Stimulated activated CD4-positive, alpha-beta T cell treated with anti-CD3 and anti-CD28 coated beads, TNF-alpha, amount 100 ng/mL, for 1 hour (primary cell): Measurements from ENCODE around the gene PTBP2.
"Not testable (repeated sequence)": the region's sequence is repeated elsewhere in the genome, so short reads cannot be mapped to it uniquely, and the experiment has no call there.

ENCODE experiments used
- DNase-seq, 3 donors: peaks; one replicate each; pipeline ENCODE4 v3.0.0-alpha.2; 2020; ENCODE audit warnings: low read depth in 3 of 3, low spot score in 1 of 3

The PTBP2 gene

DNA sequence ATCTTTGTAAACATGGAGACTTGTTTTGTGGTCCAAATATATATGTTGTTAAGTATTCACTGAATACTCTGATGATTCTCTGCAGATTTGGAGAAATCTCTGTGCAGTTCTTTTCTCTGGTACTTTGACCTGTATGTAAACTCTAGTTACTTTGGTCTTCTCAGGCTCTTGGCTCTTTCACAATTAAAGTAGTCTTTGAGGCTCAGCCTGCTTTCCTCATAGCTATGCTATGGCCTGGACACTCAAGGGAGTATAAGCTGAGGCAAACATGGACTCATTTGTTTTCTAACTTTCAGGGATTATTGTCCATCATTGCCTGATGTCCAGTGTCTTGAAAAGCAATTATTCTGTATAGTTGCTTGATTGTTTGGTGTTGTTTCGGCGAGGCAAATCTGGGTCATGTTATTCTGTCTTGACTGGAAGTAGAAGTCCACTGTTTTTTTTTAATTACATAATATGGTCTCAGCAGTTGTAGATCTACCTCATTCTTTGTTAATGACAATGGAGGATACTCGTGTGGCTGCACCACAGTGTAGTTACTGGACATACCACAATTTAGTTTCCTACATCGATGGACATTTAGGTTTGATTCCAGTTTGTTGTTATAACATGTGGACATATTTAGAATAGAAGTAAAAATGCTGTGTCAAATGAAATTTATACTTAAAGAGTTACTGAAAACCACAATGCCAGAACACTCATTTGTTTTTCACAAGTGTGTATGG, 9.2 kb downstream of the PTBP2 start:
- no peak for DNase-seq

GRCh38 chr1:96741335-96741734, 19.8 kb downstream of the PTBP2 start:
- DNase-seq = no peak

- DNase-seq = no peak
Measured at GRCh38 chr1:96746440-96747420, 25.1 kb downstream of the PTBP2 start.

DNA sequence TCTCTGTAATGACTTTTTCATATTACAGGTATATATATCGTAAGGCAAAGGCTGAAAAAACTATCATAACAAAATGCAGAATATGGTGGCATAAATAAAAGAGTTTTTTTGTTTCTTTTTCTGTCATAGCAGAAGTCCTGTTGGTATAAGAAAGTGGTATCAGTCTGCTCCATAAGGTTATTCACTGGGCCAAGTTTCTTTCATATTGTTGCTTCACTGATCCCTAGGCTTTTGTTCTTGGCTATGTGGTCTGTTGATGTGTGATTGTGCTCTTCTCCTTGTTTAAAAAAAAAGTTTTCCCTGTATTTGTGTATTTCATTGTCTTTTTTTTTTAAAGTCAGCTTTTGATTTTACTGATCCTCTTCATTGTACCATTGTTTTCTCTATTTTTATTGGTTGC, 26.0 kb downstream of the PTBP2 start:
- no peak for DNase-seq

- no peak for DNase-seq
Measured at GRCh38 chr1:96748078-96748477, 26.5 kb downstream of the PTBP2 start.

- DNase-seq = no peak
Measured at GRCh38 chr1:96749618-96750017, 28.0 kb downstream of the PTBP2 start.

DNA sequence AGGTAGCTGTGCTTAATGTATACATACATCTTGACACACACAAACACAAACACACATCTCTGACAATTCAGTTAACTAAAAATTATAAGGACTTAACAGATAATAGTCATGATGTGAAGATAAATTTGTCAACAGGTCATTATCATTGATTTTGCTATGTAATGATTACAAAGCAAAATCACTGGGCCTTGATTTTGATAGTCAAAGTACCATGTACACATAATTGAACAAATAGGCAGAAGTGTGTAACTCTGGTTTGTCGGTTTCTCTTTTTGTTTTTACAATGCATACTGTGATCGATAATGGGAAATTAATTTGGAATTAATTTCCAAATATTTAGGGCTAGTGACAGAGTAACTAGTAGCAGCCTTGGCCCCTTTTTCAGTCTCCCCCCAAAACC, 30.8 kb downstream of the PTBP2 start:
- no peak for DNase-seq

DNA sequence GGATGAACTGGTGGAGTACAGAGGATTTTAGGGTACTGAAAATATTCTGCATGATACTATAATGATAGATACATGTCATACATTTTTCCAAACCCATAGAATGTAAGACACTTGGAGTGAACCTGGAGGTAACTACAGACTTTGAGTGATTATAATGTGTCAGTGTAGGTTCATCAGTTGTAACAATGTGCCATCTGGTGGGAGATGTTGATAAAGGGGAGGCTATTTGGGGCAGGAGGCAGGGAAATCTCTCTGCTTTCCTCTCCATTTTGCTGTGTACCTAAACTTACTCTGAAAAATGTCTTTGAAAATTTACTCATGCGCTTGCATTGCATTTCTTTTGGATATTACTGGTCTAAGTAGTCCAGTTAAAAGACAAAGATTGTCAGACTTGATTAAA, 35.2 kb downstream of the PTBP2 start:
- no peak for DNase-seq

DNA sequence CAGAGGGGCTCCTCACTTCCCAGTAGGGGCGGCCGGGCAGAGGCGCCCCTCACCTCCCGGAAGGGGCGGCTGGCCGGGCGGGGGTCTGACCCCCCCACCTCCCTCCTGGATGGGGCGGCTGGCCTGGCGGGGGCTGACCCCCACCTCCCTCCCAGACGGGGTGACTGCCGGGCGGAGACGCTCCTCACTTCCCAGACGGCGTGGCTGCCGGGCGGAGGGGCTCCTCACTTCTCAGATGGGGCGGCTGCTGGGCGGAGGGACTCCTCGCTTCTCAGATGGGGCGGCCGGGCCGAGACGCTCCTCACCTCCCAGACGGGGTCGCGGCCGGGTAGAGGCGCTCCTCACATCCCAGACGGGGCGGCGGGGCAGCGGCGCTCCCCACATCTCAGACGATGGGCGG, 41.0 kb downstream of the PTBP2 start:
- DNase-seq = not testable (repeated sequence)

- no peak for DNase-seq
Measured at GRCh38 chr1:96763514-96763913, 41.9 kb downstream of the PTBP2 start.

- no peak for DNase-seq
Measured at GRCh38 chr1:96764469-96764868, 42.9 kb downstream of the PTBP2 start.

GRCh38 chr1:96771847-96772246, 50.3 kb downstream of the PTBP2 start:
- DNase-seq = no peak

GRCh38 chr1:96772349-96772748, 50.8 kb downstream of the PTBP2 start:
- DNase-seq = no peak

GRCh38 chr1:96772972-96773371, 51.4 kb downstream of the PTBP2 start:
- DNase-seq = no peak

GRCh38 chr1:96782206-96782605, 60.6 kb downstream of the PTBP2 start:
- no peak for DNase-seq

DNA sequence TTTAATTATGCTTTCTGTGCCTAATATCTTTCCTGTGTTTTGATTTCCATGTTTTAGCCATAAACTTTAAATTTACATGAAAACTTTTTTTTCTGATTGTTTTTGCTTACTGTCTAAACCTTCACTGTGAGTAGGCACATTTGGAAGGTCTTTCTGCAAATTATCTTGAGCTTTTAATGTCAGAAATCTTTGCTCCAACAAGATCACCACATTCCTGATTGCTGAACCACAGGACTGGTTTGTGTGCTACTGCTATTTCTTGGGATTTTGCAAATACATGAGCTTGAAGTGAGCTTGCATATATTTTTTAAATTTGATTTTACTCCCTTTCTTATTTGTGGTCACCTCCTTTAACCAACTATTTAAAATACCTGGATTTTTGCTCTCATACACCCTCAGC, 61.3 kb downstream of the PTBP2 start:
- DNase-seq = no peak

DNA sequence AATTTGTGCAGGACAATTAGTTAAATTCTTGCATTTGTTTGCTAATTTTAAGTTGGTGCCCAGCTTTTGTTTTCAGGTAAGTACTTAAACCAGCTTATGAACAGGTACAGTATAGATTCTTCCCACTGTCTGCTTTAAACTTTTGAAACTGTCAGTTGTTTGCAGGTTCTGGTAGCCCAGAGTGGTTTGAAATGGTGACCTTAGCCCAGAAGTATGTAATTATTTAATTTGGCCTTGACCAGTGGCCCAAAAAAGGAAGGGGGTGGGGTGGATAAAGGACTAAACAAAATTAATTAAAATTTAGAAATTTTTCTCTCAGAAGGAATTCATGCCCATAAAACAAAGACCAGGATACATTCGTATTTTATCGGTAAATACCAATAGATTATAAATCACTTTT, 69.0 kb downstream of the PTBP2 start:
- no peak for DNase-seq

DNA sequence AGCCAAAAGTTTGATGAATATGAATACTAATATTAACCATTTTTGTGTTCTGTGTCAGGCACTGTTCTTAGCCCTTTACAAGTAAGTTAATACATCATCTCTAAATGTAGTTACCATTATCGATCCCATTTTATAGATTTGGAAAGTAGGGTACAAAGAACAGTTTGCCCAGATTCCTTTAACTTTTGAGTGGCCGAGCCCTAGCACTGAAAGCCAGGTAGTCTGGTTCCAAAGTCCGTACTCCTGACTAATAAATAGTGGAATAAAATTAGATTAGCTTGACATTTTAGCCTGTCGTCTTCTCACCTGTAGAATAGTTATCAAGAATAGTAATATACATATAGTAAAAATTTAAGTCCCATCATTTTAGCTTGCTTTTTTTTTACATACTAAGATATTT, 70.6 kb downstream of the PTBP2 start:
- no peak for DNase-seq

- not testable (repeated sequence) for DNase-seq
Measured at GRCh38 chr1:96801696-96802095, 80.1 kb downstream of the PTBP2 start.

- DNase-seq = no peak
Measured at GRCh38 chr1:96804648-96805047, 83.1 kb downstream of the PTBP2 start.

GRCh38 chr1:96808191-96808590, 86.6 kb downstream of the PTBP2 start:
- no peak for DNase-seq

DNA sequence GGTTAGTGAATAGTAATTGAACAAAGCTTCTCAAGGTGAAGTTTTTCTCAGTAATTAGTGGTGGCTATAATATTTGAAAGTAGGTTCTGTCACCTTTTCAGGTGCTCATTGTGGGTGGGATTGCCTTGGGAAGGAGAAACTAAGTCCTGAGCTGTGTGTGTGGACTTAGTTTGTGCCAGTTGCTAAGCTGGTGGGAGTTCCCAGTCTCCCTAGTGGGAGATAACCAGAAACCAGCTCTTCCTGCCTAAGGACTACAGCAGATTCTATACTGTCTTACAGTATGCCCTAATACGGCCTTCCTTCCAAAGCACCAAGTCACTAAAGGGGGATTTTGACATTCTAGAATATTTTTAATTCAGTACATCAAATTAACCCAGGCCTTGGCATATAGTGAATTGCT, 94.3 kb downstream of the PTBP2 start:
- no peak for DNase-seq
